ENCODE data around the gene WT1.

WT1 gene

GRCh38 chr11:32400670-32401369, 34.5 kb downstream of the WT1 start:
- no peak overlapping the region for H3K4me2 ChIP-seq (ENCODE audit: low read length)
- no peak overlapping the region for H2AFZ ChIP-seq (ENCODE audit: low read depth, low read length)
- no peak overlapping the region for H3K4me3 ChIP-seq (ENCODE audit: low read length)
- H3K36me3 ChIP-seq (replicated peaks; ENCODE audit: low read depth, low read length): no peaks in the 10 kb centered on the region
- H3K4me1 ChIP-seq (ENCODE audit: low read length): no peaks in the 10 kb centered on the region
- no peaks in the 10 kb centered on the region for H4K20me1 ChIP-seq (ENCODE audit: insufficient read depth, low read length)
- no peaks in the 10 kb centered on the region for H3K9me3 ChIP-seq (ENCODE audit: insufficient read depth, low read length)
- H3K27me3 ChIP-seq (ENCODE audit: low read depth, low read length): no peaks in the 10 kb centered on the region
- TF ChIP-seq EZH2phosphoT487 (IDR thresholded peaks at IDR 0.05; ENCODE audit: low read depth): no peak
- TF ChIP-seq CTCF (IDR thresholded peaks at IDR 0.05; ENCODE audit: low read depth, low read length): no peak
- H3K27ac ChIP-seq (ENCODE audit: low read length): no peak overlapping the region
- H3K79me2 ChIP-seq (ENCODE audit: low read length): no peaks in the 10 kb centered on the region
- H3K9ac ChIP-seq (ENCODE audit: low read length): no peak overlapping the region

GRCh38 chr11:32400196-32400595, 35.1 kb downstream of the WT1 start:
- TF ChIP-seq CTCF (IDR thresholded peaks at IDR 0.05; ENCODE audit: low read depth, low read length) (no peak), EZH2phosphoT487 (IDR thresholded peaks at IDR 0.05; ENCODE audit: low read depth) (no peak)
- no peaks in the 10 kb centered on the region for H3K4me1 ChIP-seq (ENCODE audit: low read length)
- H3K4me3 ChIP-seq (ENCODE audit: low read length): no peak overlapping the region
- H3K4me2 ChIP-seq (ENCODE audit: low read length): no peak overlapping the region
- H3K9ac ChIP-seq (ENCODE audit: low read length): no peak overlapping the region
- no peaks in the 10 kb centered on the region for H3K9me3 ChIP-seq (ENCODE audit: insufficient read depth, low read length)
- H3K27ac ChIP-seq (ENCODE audit: low read length): no peak overlapping the region
- no peaks in the 10 kb centered on the region for H4K20me1 ChIP-seq (ENCODE audit: insufficient read depth, low read length)
- no peaks in the 10 kb centered on the region for H3K36me3 ChIP-seq (replicated peaks; ENCODE audit: low read depth, low read length)
- H3K79me2 ChIP-seq (ENCODE audit: low read length): no peaks in the 10 kb centered on the region
- no peak overlapping the region for H2AFZ ChIP-seq (ENCODE audit: low read depth, low read length)
- H3K27me3 ChIP-seq (ENCODE audit: low read depth, low read length): no peaks in the 10 kb centered on the region

- H3K36me3 ChIP-seq (replicated peaks; ENCODE audit: low read depth, low read length): no peaks in the 10 kb centered on the region
- no peaks in the 10 kb centered on the region for H3K4me1 ChIP-seq (ENCODE audit: low read length)
- H3K9me3 ChIP-seq (ENCODE audit: insufficient read depth, low read length): no peaks in the 10 kb centered on the region
- H3K4me3 ChIP-seq (ENCODE audit: low read length): no peak overlapping the region
- H3K9ac ChIP-seq (ENCODE audit: low read length): no peak overlapping the region
- no peak overlapping the region for H3K27ac ChIP-seq (ENCODE audit: low read length)
- no peaks in the 10 kb centered on the region for H3K27me3 ChIP-seq (ENCODE audit: low read depth, low read length)
- TF ChIP-seq CTCF (IDR thresholded peaks at IDR 0.05; ENCODE audit: low read depth, low read length): no peak
- no peak for TF ChIP-seq EZH2phosphoT487 (IDR thresholded peaks at IDR 0.05; ENCODE audit: low read depth)
- H2AFZ ChIP-seq (ENCODE audit: low read depth, low read length): no peak overlapping the region
- H4K20me1 ChIP-seq (ENCODE audit: insufficient read depth, low read length): no peaks in the 10 kb centered on the region
- no peaks in the 10 kb centered on the region for H3K79me2 ChIP-seq (ENCODE audit: low read length)
- H3K4me2 ChIP-seq (ENCODE audit: low read length): no peak overlapping the region
These were observed 38.3 kb downstream of the WT1 start for GRCh38 chr11:32396991-32397390.

GRCh38 chr11:32396331-32396730, 39.0 kb downstream of the WT1 start:
- no peak overlapping the region for H2AFZ ChIP-seq (ENCODE audit: low read depth, low read length)
- no peak overlapping the region for H3K4me2 ChIP-seq (ENCODE audit: low read length)
- H3K27ac ChIP-seq (ENCODE audit: low read length): no peak overlapping the region
- H3K4me1 ChIP-seq (ENCODE audit: low read length): no peaks in the 10 kb centered on the region
- H3K27me3 ChIP-seq (ENCODE audit: low read depth, low read length): no peaks in the 10 kb centered on the region
- no peaks in the 10 kb centered on the region for H3K36me3 ChIP-seq (replicated peaks; ENCODE audit: low read depth, low read length)
- no peak overlapping the region for H3K4me3 ChIP-seq (ENCODE audit: low read length)
- no peak overlapping the region for H3K9ac ChIP-seq (ENCODE audit: low read length)
- H3K9me3 ChIP-seq (ENCODE audit: insufficient read depth, low read length): no peaks in the 10 kb centered on the region
- no peaks in the 10 kb centered on the region for H3K79me2 ChIP-seq (ENCODE audit: low read length)
- no peaks in the 10 kb centered on the region for H4K20me1 ChIP-seq (ENCODE audit: insufficient read depth, low read length)
- TF ChIP-seq EZH2phosphoT487 (IDR thresholded peaks at IDR 0.05; ENCODE audit: low read depth) (no peak), CTCF (IDR thresholded peaks at IDR 0.05; ENCODE audit: low read depth, low read length) (no peak)

Data from OCI-LY3 (cell line).